ENCODE measurements around the gene PDZD11.

- TF ChIP-seq, protein P1, sequence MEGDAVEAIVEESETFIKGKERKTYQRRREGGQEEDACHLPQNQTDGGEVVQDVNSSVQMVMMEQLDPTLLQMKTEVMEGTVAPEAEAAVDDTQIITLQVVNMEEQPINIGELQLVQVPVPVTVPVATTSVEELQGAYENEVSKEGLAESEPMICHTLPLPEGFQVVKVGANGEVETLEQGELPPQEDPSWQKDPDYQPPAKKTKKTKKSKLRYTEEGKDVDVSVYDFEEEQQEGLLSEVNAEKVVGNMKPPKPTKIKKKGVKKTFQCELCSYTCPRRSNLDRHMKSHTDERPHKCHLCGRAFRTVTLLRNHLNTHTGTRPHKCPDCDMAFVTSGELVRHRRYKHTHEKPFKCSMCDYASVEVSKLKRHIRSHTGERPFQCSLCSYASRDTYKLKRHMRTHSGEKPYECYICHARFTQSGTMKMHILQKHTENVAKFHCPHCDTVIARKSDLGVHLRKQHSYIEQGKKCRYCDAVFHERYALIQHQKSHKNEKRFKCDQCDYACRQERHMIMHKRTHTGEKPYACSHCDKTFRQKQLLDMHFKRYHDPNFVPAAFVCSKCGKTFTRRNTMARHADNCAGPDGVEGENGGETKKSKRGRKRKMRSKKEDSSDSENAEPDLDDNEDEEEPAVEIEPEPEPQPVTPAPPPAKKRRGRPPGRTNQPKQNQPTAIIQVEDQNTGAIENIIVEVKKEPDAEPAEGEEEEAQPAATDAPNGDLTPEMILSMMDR (IDR thresholded peaks at IDR 0.05) = no peak
- no peak for TF ChIP-seq EP300 (IDR thresholded peaks at IDR 0.05)
Observed at GRCh38 chrX:70324326-70324725, 34.6 kb upstream of the PDZD11 start.

Measured in tibial nerve (tissue), 4 donors.